Germinal center (tissue), 1 donor: ENCODE results near the gene CHURC1.
"Not testable (repeated sequence)": the region's sequence is repeated elsewhere in the genome, so short reads cannot be mapped to it uniquely, and the experiment has no call there.

Source experiments
- DNase-seq: peaks from one replicate; pipeline ENCODE4 v3.0.0; 2012; ENCODE audit warnings: mixed read lengths, low spot score

Gene CHURC1

GRCh38 chr14:64910847-64911495, 3.3 kb upstream of the CHURC1 start:
- DNase-seq: no peak

- DNase-seq: no peak
Observed at GRCh38 chr14:64912261-64912660, 2.0 kb upstream of the CHURC1 start.

GRCh38 chr14:64913477-64913876, 778 bp upstream of the CHURC1 start:
- DNase-seq: not testable (repeated sequence)

- DNase-seq: no peak
Observed at GRCh38 chr14:64915029-64915424, 772 bp downstream of the CHURC1 start.

- DNase-seq: no peak
Observed at GRCh38 chr14:64915797-64916196, 1.5 kb downstream of the CHURC1 start.

- DNase-seq: no peak
Observed at GRCh38 chr14:64918216-64918615, 4.0 kb downstream of the CHURC1 start.

- DNase-seq: no peak
Observed at GRCh38 chr14:64919215-64919614, 5.0 kb downstream of the CHURC1 start.

- DNase-seq: no peak
Observed at GRCh38 chr14:64919618-64920017, 5.4 kb downstream of the CHURC1 start.

GRCh38 chr14:64920465-64920864, 6.2 kb downstream of the CHURC1 start:
- DNase-seq: no peak

- DNase-seq: no peak
Observed at GRCh38 chr14:64923015-64923414, 8.8 kb downstream of the CHURC1 start.

GRCh38 chr14:64926398-64926995, 12.2 kb downstream of the CHURC1 start:
- no peak for DNase-seq

- no peak for DNase-seq
Observed at GRCh38 chr14:64927031-64927430, 12.8 kb downstream of the CHURC1 start.

- DNase-seq: no peak
Observed at GRCh38 chr14:64928239-64929013, 14.2 kb downstream of the CHURC1 start.

GRCh38 chr14:64929014-64929359, 14.7 kb downstream of the CHURC1 start:
- DNase-seq: no peak

GRCh38 chr14:64930085-64930843, 16.0 kb downstream of the CHURC1 start:
- no peak for DNase-seq

- DNase-seq: no peak
Observed at GRCh38 chr14:64931123-64931522, 16.9 kb downstream of the CHURC1 start.

- no peak for DNase-seq
Observed at GRCh38 chr14:64932231-64932630, 18.0 kb downstream of the CHURC1 start.

- no peak for DNase-seq
Observed at GRCh38 chr14:64934338-64934929, 20.2 kb downstream of the CHURC1 start.

GRCh38 chr14:64935508-64935907, 21.3 kb downstream of the CHURC1 start:
- DNase-seq: no peak

GRCh38 chr14:64937171-64937820, 23.0 kb downstream of the CHURC1 start:
- no peak for DNase-seq

GRCh38 chr14:64937821-64938193, 23.6 kb downstream of the CHURC1 start:
- DNase-seq: no peak
